Type B pancreatic cell (in vitro differentiated cells): ENCODE data around the gene CKS2. TPM values are rescaled to one million over a fixed set of nuclear protein-coding genes. Genes with fewer than 3 reads are reported as not detected.
"Not testable (repeated sequence)": the region's sequence is repeated elsewhere in the genome, so short reads cannot be mapped to it uniquely, and the experiment has no call there.

Experiments used
- DNase-seq: peaks from one replicate; pipeline ENCODE4 v3.0.0; 2021; ENCODE audit warnings: mixed read lengths; ENCODE audit not compliant: unreplicated experiment; ENCODE audit errors: extremely low spot score
- H3K27ac Mint-ChIP-seq: 2 replicates; pipeline ENCODE4 v1.8.0; 2021; ENCODE audit warnings: mild to moderate bottlenecking, mixed read lengths
- H3K27me3 Mint-ChIP-seq: 2 replicates; pipeline ENCODE4 v1.8.0; 2021; ENCODE audit warnings: mixed read lengths
- H3K36me3 Mint-ChIP-seq: 2 replicates; pipeline ENCODE4 v1.8.0; 2021; ENCODE audit warnings: mixed read lengths
- H3K4me1 Mint-ChIP-seq: one replicate; pipeline ENCODE4 v1.8.0; 2021; ENCODE audit warnings: mixed read lengths; ENCODE audit not compliant: unreplicated experiment
- H3K4me3 Mint-ChIP-seq: 2 replicates; pipeline ENCODE4 v1.8.0; 2021; ENCODE audit warnings: mild to moderate bottlenecking, mixed read lengths
- H3K9me3 Mint-ChIP-seq: 2 replicates; pipeline ENCODE4 v1.8.0; 2021; ENCODE audit warnings: mixed read lengths
- long read RNA-seq: library from polyadenylated mRNA; unstranded; transcript quantifications from one replicate; pipeline ENCODE4 v2.0.0, GENCODE V29; 2020
- total RNA-seq: library from RNA; stranded (reverse); gene quantifications from 2 replicates; pipeline ENCODE4 v1.2.1, GENCODE V29; 2021; ENCODE audit warnings: low replicate concordance
- TF ChIP-seq, protein P1 (sequence below): fragments of 200-600 bp; sonication (generic); conservative IDR thresholded peaks from 2 replicates; pipeline ENCODE4 v1.5.0; 2021; ENCODE audit warnings: antibody characterized with exemption, mild to moderate bottlenecking

Gene CKS2
- 56.3 and 115 TPM in 2 replicates for total RNA-seq
- long read RNA-seq, transcript CKS2-201 (3 exons, 613 nt): major isoform, 44 of 47 reads
- long read RNA-seq, partial matches to known transcripts: 1 of 47 reads
- long read RNA-seq, other reads (novel, unspliced or antisense): 2 of 47 reads

DNA sequence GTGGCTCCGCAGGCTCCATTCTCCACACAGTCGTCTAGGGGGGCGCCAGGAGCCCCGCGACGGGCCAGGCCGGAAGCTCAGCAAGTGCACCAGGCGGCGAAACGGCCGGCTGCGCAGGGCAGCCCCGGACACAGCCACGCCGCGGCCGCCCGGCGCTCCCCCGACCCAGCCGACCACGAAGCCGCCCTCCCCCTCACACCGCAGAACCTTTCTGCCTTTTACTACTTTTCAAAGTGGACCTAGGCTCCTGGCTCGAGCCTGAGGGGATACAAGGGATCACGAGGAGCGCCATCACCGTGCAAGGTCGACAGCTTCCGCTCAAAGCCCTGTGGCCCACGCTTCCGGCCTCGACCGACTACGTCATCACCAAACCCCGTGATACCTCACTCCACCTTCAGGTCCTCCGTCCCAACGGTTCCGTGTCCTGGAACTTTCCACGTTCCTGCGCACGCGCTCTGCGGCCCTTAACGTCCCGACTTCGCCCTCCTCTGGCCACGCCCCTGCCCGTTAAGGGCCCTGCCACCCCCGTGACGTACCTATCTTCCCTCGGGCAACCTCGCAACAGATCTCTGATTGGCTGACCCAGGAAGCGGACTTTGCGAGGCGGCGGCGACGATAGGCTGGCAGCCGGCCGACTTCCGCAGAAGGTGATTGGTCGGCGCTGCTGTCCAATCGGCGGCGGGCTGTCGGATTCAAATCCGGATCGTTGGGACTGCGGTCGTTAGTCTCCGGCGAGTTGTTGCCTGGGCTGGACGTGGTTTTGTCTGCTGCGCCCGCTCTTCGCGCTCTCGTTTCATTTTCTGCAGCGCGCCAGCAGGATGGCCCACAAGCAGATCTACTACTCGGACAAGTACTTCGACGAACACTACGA lies at the start of gene CKS2:
Gene CKS2, plus strand, starts transcription at position 721 of the 871 bp plus-strand sequence. Its CDS starts 98 bp downstream, at position 819.
- H3K9me3 Mint-ChIP-seq: no peaks in the 10 kb centered on the region
- peak within 1 kb of the TSS; percentile 100 for H3K27ac Mint-ChIP-seq
- peaks cover 24% of the 10 kb centered on the region for H3K4me1 Mint-ChIP-seq
- peak; percentile 100 for DNase-seq
- H3K36me3 Mint-ChIP-seq: peaks cover 15% of the 10 kb centered on the region
- peak within 1 kb of the TSS; percentile 99 for H3K4me3 Mint-ChIP-seq
- TF ChIP-seq, protein P1, sequence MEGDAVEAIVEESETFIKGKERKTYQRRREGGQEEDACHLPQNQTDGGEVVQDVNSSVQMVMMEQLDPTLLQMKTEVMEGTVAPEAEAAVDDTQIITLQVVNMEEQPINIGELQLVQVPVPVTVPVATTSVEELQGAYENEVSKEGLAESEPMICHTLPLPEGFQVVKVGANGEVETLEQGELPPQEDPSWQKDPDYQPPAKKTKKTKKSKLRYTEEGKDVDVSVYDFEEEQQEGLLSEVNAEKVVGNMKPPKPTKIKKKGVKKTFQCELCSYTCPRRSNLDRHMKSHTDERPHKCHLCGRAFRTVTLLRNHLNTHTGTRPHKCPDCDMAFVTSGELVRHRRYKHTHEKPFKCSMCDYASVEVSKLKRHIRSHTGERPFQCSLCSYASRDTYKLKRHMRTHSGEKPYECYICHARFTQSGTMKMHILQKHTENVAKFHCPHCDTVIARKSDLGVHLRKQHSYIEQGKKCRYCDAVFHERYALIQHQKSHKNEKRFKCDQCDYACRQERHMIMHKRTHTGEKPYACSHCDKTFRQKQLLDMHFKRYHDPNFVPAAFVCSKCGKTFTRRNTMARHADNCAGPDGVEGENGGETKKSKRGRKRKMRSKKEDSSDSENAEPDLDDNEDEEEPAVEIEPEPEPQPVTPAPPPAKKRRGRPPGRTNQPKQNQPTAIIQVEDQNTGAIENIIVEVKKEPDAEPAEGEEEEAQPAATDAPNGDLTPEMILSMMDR: no peak
- H3K27me3 Mint-ChIP-seq: peaks cover 6% of the 10 kb centered on the region

DNA sequence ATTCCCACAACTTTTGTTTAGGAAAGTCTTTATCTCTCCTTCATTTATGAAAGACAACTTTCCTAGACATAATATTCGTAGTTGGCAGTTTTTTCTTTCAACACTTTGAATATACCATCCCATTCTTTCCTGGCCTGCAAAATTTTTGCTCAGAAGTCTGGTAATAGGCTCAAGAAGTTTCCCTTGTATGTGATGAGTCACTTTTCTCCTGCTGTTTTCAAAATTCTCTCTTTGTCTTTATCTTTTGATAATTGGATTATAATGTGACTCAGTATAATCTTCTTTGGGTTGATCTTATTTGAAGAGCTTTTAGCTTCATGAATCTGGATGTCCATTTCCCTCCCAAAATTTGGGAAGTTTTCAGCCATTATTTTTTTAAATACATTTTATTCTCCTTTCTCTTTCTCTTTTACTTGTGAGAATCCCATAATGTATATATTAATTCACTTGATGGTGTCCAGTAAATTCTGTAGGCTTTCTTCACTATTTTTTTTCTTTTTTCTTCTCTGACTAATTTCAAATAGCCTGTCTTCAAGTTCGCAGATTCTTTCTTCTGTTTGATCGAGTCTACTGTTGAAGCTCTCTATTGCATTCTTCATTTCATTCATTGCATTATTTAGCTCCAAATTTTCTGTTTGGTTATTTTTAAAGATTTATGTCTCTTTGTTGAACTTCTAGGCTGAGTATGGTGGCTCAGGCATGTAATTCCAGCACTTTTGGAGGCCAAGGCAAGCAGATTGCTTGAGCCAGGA lies 37.3 kb upstream of the CKS2 start:
- no peaks in the 10 kb centered on the region for H3K27me3 Mint-ChIP-seq
- peaks cover 16% of the 10 kb centered on the region for H3K9me3 Mint-ChIP-seq

DNA sequence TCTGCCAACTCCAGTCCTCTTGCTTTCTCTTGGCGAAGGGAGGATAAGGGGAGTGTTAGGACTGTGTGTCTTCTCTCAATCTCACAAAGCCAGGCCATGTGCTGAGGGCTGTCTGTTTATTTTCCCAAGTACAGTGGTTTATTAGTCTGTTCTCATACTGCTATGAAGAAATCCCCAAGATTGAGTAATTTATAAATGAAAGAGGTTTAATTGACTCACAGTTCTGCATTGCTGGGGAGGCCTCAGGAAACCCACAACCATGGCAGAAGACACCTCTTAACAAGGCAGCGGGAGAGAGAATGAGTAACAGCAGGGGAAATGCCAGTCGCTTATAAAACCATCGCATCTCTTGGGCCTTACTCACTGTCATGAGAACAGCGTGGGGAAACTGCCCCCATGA lies 36.2 kb upstream of the CKS2 start:
- peaks cover 16% of the 10 kb centered on the region for H3K9me3 Mint-ChIP-seq
- no peak for DNase-seq
- TF ChIP-seq, protein P1: no peak

More for the DNA sequence above, 37.3 kb upstream of the CKS2 start:
- DNase-seq: no peak
- Mint-ChIP-seq H3K27ac (no peak overlapping the region), H3K4me3 (no peak overlapping the region), H3K36me3 (peaks cover 8% of the 10 kb centered on the region), H3K4me1 (no peaks in the 10 kb centered on the region)
- TF ChIP-seq, protein P1: no peak

DNA sequence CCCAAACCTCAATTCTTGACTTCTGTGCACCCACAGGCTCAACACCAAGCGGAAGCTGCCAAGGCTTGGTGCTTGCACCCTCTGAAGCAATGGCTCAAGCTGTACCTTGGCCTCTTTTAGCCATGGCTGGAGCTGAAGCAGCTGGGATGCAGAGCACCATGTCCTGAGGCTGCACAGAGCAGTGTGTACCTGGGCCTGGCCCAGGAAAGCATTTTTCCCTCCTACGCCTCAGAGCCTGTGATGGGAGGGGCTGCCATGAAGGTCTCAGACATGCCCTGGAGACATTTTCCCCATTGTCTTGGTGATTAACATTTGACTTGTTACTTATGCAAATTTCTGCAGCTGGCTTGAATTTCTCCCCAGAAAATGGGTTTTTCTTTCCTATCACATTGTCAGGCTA lies 35.0 kb upstream of the CKS2 start:
- H3K36me3 Mint-ChIP-seq, H3K4me3 Mint-ChIP-seq, H3K27me3 Mint-ChIP-seq, DNase-seq, H3K4me1 Mint-ChIP-seq, H3K27ac Mint-ChIP-seq: not testable (repeated sequence)
- H3K9me3 Mint-ChIP-seq: peaks cover 16% of the 10 kb centered on the region

More for the DNA sequence above, 36.2 kb upstream of the CKS2 start:
- Mint-ChIP-seq H3K27me3 (no peaks in the 10 kb centered on the region), H3K36me3 (peaks cover 8% of the 10 kb centered on the region), H3K4me1 (no peaks in the 10 kb centered on the region), H3K27ac (no peak overlapping the region), H3K4me3 (no peak overlapping the region)

GRCh38 chr9:89277043-89277442 lies 34.0 kb upstream of the CKS2 start:
- DNase-seq: no peak
- Mint-ChIP-seq H3K4me3 (no peak overlapping the region), H3K27me3 (no peaks in the 10 kb centered on the region), H3K9me3 (peaks cover 12% of the 10 kb centered on the region), H3K4me1 (no peaks in the 10 kb centered on the region), H3K27ac (no peak overlapping the region), H3K36me3 (peaks cover 8% of the 10 kb centered on the region)
- TF ChIP-seq, protein P1: no peak
